GM12864 (cell line): ENCODE measurements around the gene BAZ2A.

Source experiments
- DNase-seq: peaks from one replicate; pipeline ENCODE4 v3.0.0-alpha.2; 2011; ENCODE audit warnings: low read depth
- H3K4me3 ChIP-seq: 2 replicates; pipeline ENCODE4 v1.5.1; 2011; ENCODE audit warnings: mild to moderate bottlenecking, low read depth, low read length, control low read depth
- TF ChIP-seq, protein P1 (sequence below): IDR thresholded peaks from 2 replicates; pipeline ENCODE4 v1.5.1; 2011; ENCODE audit warnings: low read depth, mild to moderate bottlenecking, moderate library complexity, low read length, control low read depth, inconsistent platforms; ENCODE audit errors: missing control alignments

The BAZ2A gene

DNA sequence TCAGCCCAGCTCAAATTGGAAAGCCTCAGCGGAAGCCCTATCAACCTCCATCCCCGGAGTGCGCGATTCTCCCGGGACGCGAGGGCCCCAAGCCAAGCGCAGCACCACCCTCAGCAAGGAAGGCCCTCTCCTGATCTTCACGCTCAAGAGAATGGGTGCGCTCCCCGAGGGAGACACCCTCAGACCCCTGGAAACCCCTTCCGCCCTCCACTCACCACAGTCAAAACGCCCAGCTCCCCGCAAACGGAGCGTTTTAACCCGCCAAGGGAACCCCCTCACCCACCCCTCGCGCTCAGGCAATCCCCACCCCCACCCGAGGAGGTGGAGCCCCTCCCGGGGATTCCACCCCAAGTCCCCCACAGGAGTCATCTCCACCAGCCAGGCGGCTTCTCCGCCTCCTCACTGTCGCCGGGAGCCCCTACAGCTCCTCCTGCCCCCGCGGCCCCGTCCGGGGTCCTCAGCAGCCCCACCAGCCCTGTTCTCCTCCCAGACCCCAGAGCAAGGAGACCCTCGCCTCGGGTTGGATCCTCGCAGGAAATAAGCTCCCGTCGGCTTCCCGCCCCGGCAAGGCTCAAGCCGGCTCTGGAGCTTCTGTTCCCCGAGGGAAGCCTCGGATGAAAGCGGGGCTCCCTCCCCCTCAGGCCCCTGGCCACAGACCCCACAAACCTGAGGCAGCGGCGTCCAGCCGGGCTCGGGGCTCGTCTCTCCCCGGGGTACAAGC, 507 bp downstream of the BAZ2A start:
- peak overlapping the region; percentile 99 for H3K4me3 ChIP-seq
- TF ChIP-seq, protein P1, sequence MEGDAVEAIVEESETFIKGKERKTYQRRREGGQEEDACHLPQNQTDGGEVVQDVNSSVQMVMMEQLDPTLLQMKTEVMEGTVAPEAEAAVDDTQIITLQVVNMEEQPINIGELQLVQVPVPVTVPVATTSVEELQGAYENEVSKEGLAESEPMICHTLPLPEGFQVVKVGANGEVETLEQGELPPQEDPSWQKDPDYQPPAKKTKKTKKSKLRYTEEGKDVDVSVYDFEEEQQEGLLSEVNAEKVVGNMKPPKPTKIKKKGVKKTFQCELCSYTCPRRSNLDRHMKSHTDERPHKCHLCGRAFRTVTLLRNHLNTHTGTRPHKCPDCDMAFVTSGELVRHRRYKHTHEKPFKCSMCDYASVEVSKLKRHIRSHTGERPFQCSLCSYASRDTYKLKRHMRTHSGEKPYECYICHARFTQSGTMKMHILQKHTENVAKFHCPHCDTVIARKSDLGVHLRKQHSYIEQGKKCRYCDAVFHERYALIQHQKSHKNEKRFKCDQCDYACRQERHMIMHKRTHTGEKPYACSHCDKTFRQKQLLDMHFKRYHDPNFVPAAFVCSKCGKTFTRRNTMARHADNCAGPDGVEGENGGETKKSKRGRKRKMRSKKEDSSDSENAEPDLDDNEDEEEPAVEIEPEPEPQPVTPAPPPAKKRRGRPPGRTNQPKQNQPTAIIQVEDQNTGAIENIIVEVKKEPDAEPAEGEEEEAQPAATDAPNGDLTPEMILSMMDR, result no peak
- no peak for DNase-seq

DNA sequence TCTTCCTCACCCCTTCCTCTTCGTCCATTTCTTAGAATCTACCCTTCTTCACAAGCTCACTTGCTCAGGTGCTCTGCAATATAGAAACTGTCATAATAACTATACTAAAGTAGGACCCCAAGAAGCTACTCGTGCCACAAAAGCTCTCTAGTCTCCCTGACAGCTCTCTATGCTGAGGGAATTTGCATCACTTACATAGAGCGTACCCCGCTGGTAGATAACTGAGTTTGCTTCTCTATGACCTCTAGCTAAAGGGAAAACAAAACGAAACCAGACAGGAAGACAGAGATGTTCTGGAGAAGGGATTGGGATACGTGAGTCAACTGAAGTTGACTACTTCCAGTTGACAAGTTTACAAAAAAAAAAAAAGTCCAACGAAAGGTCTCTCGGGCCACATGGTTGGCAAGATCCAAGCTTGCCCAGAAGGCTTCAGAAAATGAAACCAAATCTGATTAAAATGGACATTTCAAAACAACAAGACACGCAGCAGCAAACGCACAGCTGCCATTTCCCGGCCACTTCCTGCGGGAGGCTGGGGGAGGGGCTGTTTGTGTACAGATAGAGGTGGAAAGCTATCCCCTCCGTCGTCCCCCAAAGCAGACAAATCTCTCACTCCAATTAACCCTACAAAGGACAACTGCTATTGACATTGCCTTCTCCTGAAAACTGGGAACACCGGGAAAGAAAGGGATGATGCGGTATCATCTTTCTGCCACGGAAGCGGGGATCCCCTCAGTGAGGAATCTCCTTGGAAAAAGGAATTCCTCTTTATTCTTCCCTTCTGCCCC, 1.3 kb downstream of the BAZ2A start:
- DNase-seq, result no peak
- TF ChIP-seq, protein P1, result no peak
- H3K4me3 ChIP-seq, result peak overlapping the region; percentile 99

DNA sequence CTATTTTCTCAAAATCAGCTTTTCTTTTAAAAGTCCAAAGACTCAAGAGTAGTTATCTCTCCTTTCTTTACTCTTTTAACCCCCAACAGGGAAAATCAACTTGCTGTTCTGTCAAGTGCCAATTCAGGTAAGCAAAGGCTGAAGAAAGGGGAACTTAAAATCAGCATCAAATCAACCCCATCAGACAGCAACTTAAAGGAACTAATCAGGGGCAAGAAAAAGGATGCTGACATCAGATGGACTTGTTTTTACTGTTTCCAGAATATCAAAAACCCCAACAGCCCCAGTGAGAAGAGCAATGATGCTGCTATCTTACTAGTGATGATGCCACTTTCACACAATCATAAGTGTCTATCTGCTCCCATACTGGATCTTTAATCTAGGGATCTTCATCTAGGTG, 3.4 kb downstream of the BAZ2A start:
- DNase-seq, result no peak
- H3K4me3 ChIP-seq, result no peak overlapping the region
- TF ChIP-seq, protein P1, result no peak

DNA sequence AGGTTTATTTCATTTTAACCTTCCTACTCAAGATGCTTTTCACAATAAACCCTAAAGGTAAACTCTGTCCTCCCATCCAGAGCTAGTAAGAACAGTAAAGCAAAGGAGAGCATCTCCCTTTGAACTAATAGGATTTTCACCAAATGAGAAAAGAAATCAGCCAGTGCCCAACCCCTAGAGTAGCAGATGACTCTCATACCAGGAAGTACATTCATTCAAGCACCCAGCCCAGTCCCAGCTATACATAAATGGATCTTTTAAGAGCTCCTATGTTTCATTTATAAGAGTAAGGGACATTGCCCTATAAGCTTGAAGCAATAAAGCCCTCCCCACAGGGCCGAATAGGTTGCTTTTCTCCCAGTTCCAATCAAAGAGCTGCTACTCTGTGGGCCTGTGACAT, 7.6 kb downstream of the BAZ2A start:
- no peak overlapping the region for H3K4me3 ChIP-seq
- DNase-seq, result no peak
- TF ChIP-seq, protein P1, result no peak

DNA sequence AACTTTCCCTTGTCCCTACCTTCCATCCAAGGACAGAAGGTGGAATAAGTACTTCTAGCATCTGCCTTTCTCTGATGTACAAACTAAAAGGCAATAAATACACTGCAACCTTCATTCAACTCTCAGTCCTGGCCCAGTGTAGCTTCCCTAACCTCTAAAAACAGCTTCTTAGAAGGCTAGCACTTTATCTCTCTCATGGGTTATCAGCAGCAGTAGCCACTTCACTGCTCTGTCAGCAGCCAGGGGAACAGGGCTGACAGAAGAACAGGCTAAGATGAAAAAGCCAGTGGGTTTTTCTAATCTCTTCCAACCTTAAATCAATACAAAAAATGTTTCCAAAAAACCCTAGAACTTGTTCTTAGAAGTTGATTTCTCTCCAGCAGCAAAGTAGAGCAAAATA, 13.2 kb downstream of the BAZ2A start:
- DNase-seq, result no peak
- TF ChIP-seq, protein P1, result no peak
- no peak overlapping the region for H3K4me3 ChIP-seq

DNA sequence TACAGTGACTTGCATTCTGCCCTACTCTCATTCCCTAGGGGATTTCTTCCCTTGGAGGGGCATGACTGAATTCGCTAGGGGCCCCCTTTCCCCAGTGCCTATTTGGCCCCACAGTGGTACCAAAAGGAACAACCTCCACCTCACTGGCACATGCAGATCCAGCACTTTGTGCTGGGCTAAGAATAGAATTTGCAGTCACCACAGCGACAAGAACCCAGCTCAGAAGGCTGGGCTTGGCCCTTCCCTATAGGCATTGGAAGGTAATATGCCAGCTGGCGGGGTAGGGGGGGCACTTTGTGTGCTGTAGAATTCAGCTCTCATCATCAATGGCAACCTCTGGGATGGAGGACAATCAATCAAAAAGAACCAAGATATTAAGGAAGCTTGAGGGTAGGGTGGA, 13.9 kb downstream of the BAZ2A start:
- no peak overlapping the region for H3K4me3 ChIP-seq
- TF ChIP-seq, protein P1, result no peak
- no peak for DNase-seq
